Ovary (tissue), 3 donors: ENCODE data around the gene WDR31.

Experiments
- POLR2A ChIP-seq: fragments of 450-650 bp; IDR thresholded peaks from one replicate; pipeline ENCODE4 v1.6.1; 2017; ENCODE audit warnings: antibody characterized with exemption, mild to moderate bottlenecking, moderate library complexity
- TF ChIP-seq, protein P1 (sequence below), 3 donors: fragments of 450-650 bp in 2 of 3; fragments of 200-600 bp in 1 of 3; IDR thresholded peaks; one replicate each; pipeline versions ENCODE4 v1.5.1 to v1.8.0; 2016 to 2022; ENCODE audit warnings: antibody characterized with exemption in 3 of 3, mild to moderate bottlenecking in 1 of 3
- donor health status: DM: no; HTN: no; CAD: no.

DNA sequence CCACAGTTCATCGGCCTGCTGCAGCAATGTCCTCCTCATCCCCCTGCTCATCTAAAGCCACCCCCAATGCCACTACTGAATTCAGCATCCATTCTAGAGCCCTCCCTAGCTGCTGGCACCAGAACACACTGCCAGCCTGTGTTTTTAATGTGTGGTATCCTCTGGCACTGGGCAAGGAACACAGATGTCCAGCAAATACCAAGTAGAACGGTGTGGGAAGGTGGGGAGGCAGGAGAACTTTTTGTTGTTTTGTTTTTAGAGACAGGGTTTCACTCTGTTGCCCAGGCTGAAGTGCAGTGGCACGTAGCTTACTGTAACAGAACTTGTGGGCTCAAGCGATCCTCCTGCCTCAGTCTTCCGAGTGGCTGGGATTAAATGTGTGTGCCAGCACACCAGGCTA is 32.0 kb upstream of the WDR31 start:
- TF ChIP-seq, protein P1, sequence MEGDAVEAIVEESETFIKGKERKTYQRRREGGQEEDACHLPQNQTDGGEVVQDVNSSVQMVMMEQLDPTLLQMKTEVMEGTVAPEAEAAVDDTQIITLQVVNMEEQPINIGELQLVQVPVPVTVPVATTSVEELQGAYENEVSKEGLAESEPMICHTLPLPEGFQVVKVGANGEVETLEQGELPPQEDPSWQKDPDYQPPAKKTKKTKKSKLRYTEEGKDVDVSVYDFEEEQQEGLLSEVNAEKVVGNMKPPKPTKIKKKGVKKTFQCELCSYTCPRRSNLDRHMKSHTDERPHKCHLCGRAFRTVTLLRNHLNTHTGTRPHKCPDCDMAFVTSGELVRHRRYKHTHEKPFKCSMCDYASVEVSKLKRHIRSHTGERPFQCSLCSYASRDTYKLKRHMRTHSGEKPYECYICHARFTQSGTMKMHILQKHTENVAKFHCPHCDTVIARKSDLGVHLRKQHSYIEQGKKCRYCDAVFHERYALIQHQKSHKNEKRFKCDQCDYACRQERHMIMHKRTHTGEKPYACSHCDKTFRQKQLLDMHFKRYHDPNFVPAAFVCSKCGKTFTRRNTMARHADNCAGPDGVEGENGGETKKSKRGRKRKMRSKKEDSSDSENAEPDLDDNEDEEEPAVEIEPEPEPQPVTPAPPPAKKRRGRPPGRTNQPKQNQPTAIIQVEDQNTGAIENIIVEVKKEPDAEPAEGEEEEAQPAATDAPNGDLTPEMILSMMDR (IDR thresholded peaks at IDR 0.05): no peak
- TF ChIP-seq POLR2A: no peak
